WTC11 (cell line): ENCODE measurements around the gene PSME4.

Source experiments
- KAT7 ChIP-seq: sonication (generic); formaldehyde crosslinking; IDR thresholded peaks from 2 replicates; pipeline ENCODE4 v1.8.1; 2023; ENCODE audit warnings: missing genetic modification reagents, mild to moderate bottlenecking, borderline replicate concordance
- NR2C2 ChIP-seq: sonication (generic); formaldehyde crosslinking; IDR thresholded peaks from 2 replicates; pipeline ENCODE4 v1.8.0; 2022; ENCODE audit warnings: mild to moderate bottlenecking, missing genetic modification reagents
- TF ChIP-seq, protein P1 (sequence below): sonication (generic); formaldehyde crosslinking; IDR thresholded peaks from 2 replicates; pipeline ENCODE4 v1.8.1; 2022; ENCODE audit warnings: low read depth, mild to moderate bottlenecking, moderate library complexity, missing genetic modification reagents, borderline replicate concordance

DNA sequence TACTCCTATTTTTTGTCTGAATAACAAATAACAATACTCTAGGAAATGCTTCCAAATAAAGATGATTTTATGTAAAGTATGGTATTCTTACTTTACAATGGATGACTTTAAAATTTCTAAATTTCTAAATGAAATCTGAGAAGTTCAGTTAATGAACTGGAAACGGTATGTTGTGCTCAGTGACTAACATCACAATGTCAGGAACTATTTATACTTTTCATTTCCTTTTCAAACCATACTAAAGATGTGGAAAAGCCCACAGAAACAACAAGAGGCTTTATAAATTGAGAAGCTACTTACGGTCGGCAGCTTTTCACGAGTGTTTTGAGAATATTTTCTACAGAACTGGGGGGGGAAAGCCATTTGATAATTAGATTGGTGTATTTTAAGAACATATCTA, 31.1 kb downstream of the PSME4 start:
- TF ChIP-seq NR2C2 (CRISPR knock-in tag) (no peak), KAT7 (CRISPR knock-in tag) (no peak)
- TF ChIP-seq, protein P1, sequence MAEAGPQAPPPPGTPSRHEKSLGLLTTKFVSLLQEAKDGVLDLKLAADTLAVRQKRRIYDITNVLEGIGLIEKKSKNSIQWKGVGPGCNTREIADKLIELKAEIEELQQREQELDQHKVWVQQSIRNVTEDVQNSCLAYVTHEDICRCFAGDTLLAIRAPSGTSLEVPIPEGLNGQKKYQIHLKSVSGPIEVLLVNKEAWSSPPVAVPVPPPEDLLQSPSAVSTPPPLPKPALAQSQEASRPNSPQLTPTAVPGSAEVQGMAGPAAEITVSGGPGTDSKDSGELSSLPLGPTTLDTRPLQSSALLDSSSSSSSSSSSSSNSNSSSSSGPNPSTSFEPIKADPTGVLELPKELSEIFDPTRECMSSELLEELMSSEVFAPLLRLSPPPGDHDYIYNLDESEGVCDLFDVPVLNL = no peak
